ENCODE measurements around the gene MEF2A. TPM values are rescaled to one million over a fixed set of nuclear protein-coding genes. Genes with fewer than 3 reads are reported as not detected.
"Not testable (repeated sequence)": the region's sequence is repeated elsewhere in the genome, so short reads cannot be mapped to it uniquely, and the experiment has no call there.

Gene MEF2A
- total RNA-seq, 2 experiments from 2014 or later, result 16.5 to 20.9 TPM

GRCh38 chr15:99731336-99732123 is 165.7 kb downstream of the MEF2A start:
- intact Hi-C loops (cut with DNase I, micrococcal nuclease), result loop anchor here (2.0 to 10.0 kb wide), 4 partner anchors 197 to 871 kb away; partner anchors contain the start of genes ASB7 (in 1 of the 2) and LINS1 (in 1 of the 2)
- no peaks in the 10 kb centered on the region for H3K27me3 Mint-ChIP-seq
- no peak overlapping the region for H3K27ac Mint-ChIP-seq
- peak overlapping the region; percentile 71 for H3K4me3 Mint-ChIP-seq
- CTCF ChIA-PET, result interaction anchor here (0.7 to 1.4 kb wide), 5 partner anchors 27 to 459 kb away, joined by 3 to 5 read pairs (median 3); no protein-coding TSS in a partner anchor
- DNase-seq, result no peak
- peaks cover 23% of the 10 kb centered on the region for H3K4me1 Mint-ChIP-seq
- peaks cover 5% of the 10 kb centered on the region for H3K36me3 Mint-ChIP-seq (ENCODE audit: low read depth)
- POLR2A ChIA-PET, result no interaction called here
- no peak for ATAC-seq
- no peaks in the 10 kb centered on the region for H3K9me3 Mint-ChIP-seq (ENCODE audit: low read depth)

- H3K27ac Mint-ChIP-seq, result peak overlapping the region; percentile 59
- DNase-seq (no peak), ATAC-seq (no peak)
- peak overlapping the region; percentile 71 for H3K4me3 Mint-ChIP-seq
- ChIA-PET POLR2A (interaction anchor here (1.5 kb wide), 1 partner anchor 25 kb away, joined by 5 read pairs; no protein-coding TSS in a partner anchor), CTCF (interaction anchor here (0.6 to 2.0 kb wide), 9 partner anchors 10 to 457 kb away, joined by 3 to 15 read pairs (median 5); no protein-coding TSS in a partner anchor)
- no peaks in the 10 kb centered on the region for H3K9me3 Mint-ChIP-seq (ENCODE audit: low read depth)
- intact Hi-C loops (cut with DNase I, micrococcal nuclease), result loop anchor here (2.0 to 10.0 kb wide), 4 partner anchors 197 to 871 kb away; partner anchors contain the start of genes ASB7 (in 1 of the 2) and LINS1 (in 1 of the 2)
- peaks cover 5% of the 10 kb centered on the region for H3K36me3 Mint-ChIP-seq (ENCODE audit: low read depth)
- H3K4me1 Mint-ChIP-seq, result peaks cover 23% of the 10 kb centered on the region
- H3K27me3 Mint-ChIP-seq, result no peaks in the 10 kb centered on the region
Observed at GRCh38 chr15:99732124-99732750, 166.5 kb downstream of the MEF2A start.

GRCh38 chr15:99732751-99733267 is 167.0 kb downstream of the MEF2A start:
- Mint-ChIP-seq H3K36me3 (ENCODE audit: low read depth) (peaks cover 5% of the 10 kb centered on the region), H3K27me3 (no peaks in the 10 kb centered on the region), H3K27ac (peak overlapping the region; percentile 59), H3K4me3 (peak overlapping the region; percentile 71), H3K4me1 (peaks cover 23% of the 10 kb centered on the region), H3K9me3 (ENCODE audit: low read depth) (no peaks in the 10 kb centered on the region)
- intact Hi-C loops (cut with DNase I, micrococcal nuclease), result loop anchor here (1.0 to 10.0 kb wide), 10 partner anchors 26 to 870 kb away; partner anchors contain the start of genes ASB7 (in 1 of the 2), LINS1 (in 1 of the 2), LRRC28 (in 1 of the 2) and MEF2A (in 1 of the 2)
- ChIA-PET POLR2A (interaction anchor here (0.8 to 1.5 kb wide), 5 partner anchors 16 to 864 kb away, joined by 3 to 5 read pairs (median 4); partner anchors contain the start of gene LRRC28), CTCF (interaction anchor here (0.6 to 2.0 kb wide), 8 partner anchors 11 to 458 kb away, joined by 3 to 15 read pairs (median 5); no protein-coding TSS in a partner anchor)
- peak; percentile 47 for DNase-seq
- ATAC-seq, result no peak

GRCh38 chr15:99733268-99734039 is 167.7 kb downstream of the MEF2A start, which contains the start of gene LYSMD4:
TSS of gene LYSMD4 (minus strand) at chr15:99733437. CDS start at chr15:99731999, 1,438 bp downstream.
- DNase-seq, result peak; percentile 100
- Mint-ChIP-seq H3K9me3 (ENCODE audit: low read depth) (no peaks in the 10 kb centered on the region), H3K4me1 (peaks cover 23% of the 10 kb centered on the region), H3K27ac (peak within 1 kb of the TSS; percentile 91), H3K36me3 (ENCODE audit: low read depth) (peaks cover 5% of the 10 kb centered on the region), H3K27me3 (no peaks in the 10 kb centered on the region), H3K4me3 (peak within 1 kb of the TSS; percentile 71)
- ChIA-PET CTCF (interaction anchor here (0.6 to 2.0 kb wide), 7 partner anchors 11 to 630 kb away, joined by 3 to 15 read pairs (median 5); no protein-coding TSS in a partner anchor), POLR2A (interaction anchor here (0.5 to 1.5 kb wide), 6 partner anchors 16 to 885 kb away, joined by 3 to 5 read pairs (median 4); partner anchors contain the start of gene LRRC28)
- peak; percentile 99 for ATAC-seq
- intact Hi-C loops (cut with DNase I, micrococcal nuclease), result loop anchor here (1.0 to 10.0 kb wide), 10 partner anchors 26 to 869 kb away; partner anchors contain the start of genes ASB7 (in 1 of the 2), LINS1 (in 1 of the 2), LRRC28 (in 1 of the 2) and MEF2A (in 1 of the 2)

- ATAC-seq; H3K27me3 Mint-ChIP-seq; H3K9me3 Mint-ChIP-seq (ENCODE audit: low read depth); DNase-seq; H3K36me3 Mint-ChIP-seq (ENCODE audit: low read depth): not testable (repeated sequence)
- peak overlapping the region; percentile 71 for H3K4me3 Mint-ChIP-seq
- ChIA-PET CTCF (interaction anchor here (1.1 to 2.0 kb wide), 4 partner anchors 15 to 630 kb away, joined by 3 to 12 read pairs (median 4); no protein-coding TSS in a partner anchor), POLR2A (interaction anchor here (1.0 to 1.2 kb wide), 2 partner anchors 192 to 483 kb away, joined by 3 to 4 read pairs; partner anchors contain the start of gene LRRC28)
- H3K4me1 Mint-ChIP-seq, result peaks cover 23% of the 10 kb centered on the region
- intact Hi-C loops (cut with DNase I, micrococcal nuclease), result loop anchor here (5.0 to 10.0 kb wide), 2 partner anchors 603 to 861 kb away; no protein-coding TSS in a partner anchor
- H3K27ac Mint-ChIP-seq, result peak overlapping the region; percentile 91
Observed at GRCh38 chr15:99734040-99734291, 168.2 kb downstream of the MEF2A start.

- H3K27ac Mint-ChIP-seq, result peak overlapping the region; percentile 34
- peaks cover 23% of the 10 kb centered on the region for H3K4me1 Mint-ChIP-seq
- ChIA-PET POLR2A (no interaction called here), CTCF (interaction anchor here (1.1 to 1.4 kb wide), 3 partner anchors 16 to 631 kb away, joined by 3 to 5 read pairs (median 4); no protein-coding TSS in a partner anchor)
- DNase-seq, result no peak
- H3K36me3 Mint-ChIP-seq (ENCODE audit: low read depth), result peaks cover 5% of the 10 kb centered on the region
- ATAC-seq, result no peak
- no peaks in the 10 kb centered on the region for H3K9me3 Mint-ChIP-seq (ENCODE audit: low read depth)
- no peak overlapping the region for H3K4me3 Mint-ChIP-seq
- no peaks in the 10 kb centered on the region for H3K27me3 Mint-ChIP-seq
- intact Hi-C loops (cut with DNase I, micrococcal nuclease), result loop anchor here (5.0 to 10.0 kb wide), 2 partner anchors 603 to 860 kb away; no protein-coding TSS in a partner anchor
Observed at GRCh38 chr15:99734575-99734974, 168.8 kb downstream of the MEF2A start.

GRCh38 chr15:99735868-99736267 is 170.1 kb downstream of the MEF2A start:
- CTCF ChIA-PET, result interaction anchor here (0.9 to 2.3 kb wide), 4 partner anchors 21 to 464 kb away, joined by 3 to 9 read pairs (median 4); no protein-coding TSS in a partner anchor
- Mint-ChIP-seq H3K27ac (no peak overlapping the region), H3K36me3 (ENCODE audit: low read depth) (peaks cover 3% of the 10 kb centered on the region), H3K27me3 (no peaks in the 10 kb centered on the region), H3K4me3 (no peak overlapping the region), H3K9me3 (ENCODE audit: low read depth) (no peaks in the 10 kb centered on the region), H3K4me1 (peaks cover 20% of the 10 kb centered on the region)
- DNase-seq (no peak), ATAC-seq (no peak)
- POLR2A ChIA-PET, result interaction anchor here (0.5 kb wide), 1 partner anchor 321 kb away, joined by 3 read pairs; no protein-coding TSS in a partner anchor
- intact Hi-C loops (cut with DNase I, micrococcal nuclease), result loop anchor here in 1 of 2 experiments (10.0 kb wide), 1 partner anchor 859 kb away; no protein-coding TSS in a partner anchor

GRCh38 chr15:99736702-99737101 is 170.9 kb downstream of the MEF2A start:
- Mint-ChIP-seq H3K27me3 (no peaks in the 10 kb centered on the region), H3K36me3 (ENCODE audit: low read depth) (no peaks in the 10 kb centered on the region), H3K27ac (no peak overlapping the region), H3K4me3 (no peak overlapping the region), H3K4me1 (peaks cover 16% of the 10 kb centered on the region), H3K9me3 (ENCODE audit: low read depth) (no peaks in the 10 kb centered on the region)
- ChIA-PET POLR2A (no interaction called here), CTCF (interaction anchor here (0.6 to 2.3 kb wide), 5 partner anchors 16 to 465 kb away, joined by 3 to 9 read pairs (median 4); no protein-coding TSS in a partner anchor)
- intact Hi-C loops (cut with DNase I, micrococcal nuclease), result loop anchor here in 1 of 2 experiments (10.0 kb wide), 1 partner anchor 858 kb away; no protein-coding TSS in a partner anchor
- DNase-seq (no peak), ATAC-seq (no peak)

GRCh38 chr15:99738021-99738847 is 172.4 kb downstream of the MEF2A start:
- no peaks in the 10 kb centered on the region for H3K36me3 Mint-ChIP-seq (ENCODE audit: low read depth)
- H3K4me1 Mint-ChIP-seq, result peaks cover 8% of the 10 kb centered on the region
- H3K27ac Mint-ChIP-seq, result no peak overlapping the region
- ChIA-PET POLR2A (no interaction called here), CTCF (interaction anchor here (1.3 kb wide), 1 partner anchor 15 kb away, joined by 3 read pairs; no protein-coding TSS in a partner anchor)
- DNase-seq (no peak), ATAC-seq (no peak)
- H3K4me3 Mint-ChIP-seq, result no peak overlapping the region
- no peaks in the 10 kb centered on the region for H3K27me3 Mint-ChIP-seq
- intact Hi-C loops (cut with DNase I, micrococcal nuclease), result loop anchor here in 1 of 2 experiments (10.0 kb wide), 1 partner anchor 857 kb away; no protein-coding TSS in a partner anchor
- no peaks in the 10 kb centered on the region for H3K9me3 Mint-ChIP-seq (ENCODE audit: low read depth)

Data from activated CD4-positive, alpha-beta T cell treated with anti-CD3 and anti-CD28 coated beads for 36 hours (primary cell).